AG04450 (cell line): ENCODE measurements around the gene SEC14L1. TPM values are rescaled to one million over a fixed set of nuclear protein-coding genes. Genes with fewer than 3 reads are reported as not detected.

Experiments
- CTCF ChIA-PET: fragments of 300-600, 350-600 bp; formaldehyde crosslinking; extraction: SDS; loops from one replicate; lab custom pipeline; 2022; ENCODE audit warnings: antibody characterized with exemption, inconsistent platforms; lab: Charles Lee
- POLR2A ChIA-PET: fragments of 350-600 bp; formaldehyde crosslinking; extraction: SDS; loops from one replicate; lab custom pipeline; 2021; ENCODE audit warnings: antibody characterized with exemption, inconsistent platforms; lab: Yijun Ruan, JAX
- DNase-seq: peaks from one replicate; pipeline ENCODE4 v3.0.0-alpha.2; 2011; ENCODE audit warnings: low read depth, low spot score
- H3K27ac ChIP-seq: one replicate; pipeline ENCODE4 v1.5.1; 2012; ENCODE audit warnings: low read depth, low read length, control low read depth
- H3K27me3 ChIP-seq: one replicate; pipeline ENCODE4 v1.6.0; 2012; ENCODE audit warnings: low read length; ENCODE audit not compliant: control insufficient read depth, insufficient read depth
- H3K4me3 ChIP-seq: 2 replicates; pipeline ENCODE4 v1.5.1; 2011; ENCODE audit warnings: mild to moderate bottlenecking, low read depth, low read length, control low read depth
- H3K9me3 ChIP-seq: 2 replicates; pipeline ENCODE4 v1.5.1; 2012; ENCODE audit warnings: low read length; ENCODE audit not compliant: control insufficient read depth, insufficient read depth
- polyA plus RNA-seq: library from polyadenylated mRNA; depleted of rRNA; stranded (reverse); fragments of >200 nt; gene quantifications from 2 replicates; pipeline ENCODE4 v1.2.3, GENCODE V29; 2011
- TF ChIP-seq, protein P1 (sequence below): IDR thresholded peaks from 2 replicates; pipeline ENCODE4 v1.5.1; 2011; ENCODE audit warnings: low read depth, low read length, control low read depth, inconsistent platforms

Gene SEC14L1
- polyA plus RNA-seq, 1 experiment, result 38.7 TPM

DNA sequence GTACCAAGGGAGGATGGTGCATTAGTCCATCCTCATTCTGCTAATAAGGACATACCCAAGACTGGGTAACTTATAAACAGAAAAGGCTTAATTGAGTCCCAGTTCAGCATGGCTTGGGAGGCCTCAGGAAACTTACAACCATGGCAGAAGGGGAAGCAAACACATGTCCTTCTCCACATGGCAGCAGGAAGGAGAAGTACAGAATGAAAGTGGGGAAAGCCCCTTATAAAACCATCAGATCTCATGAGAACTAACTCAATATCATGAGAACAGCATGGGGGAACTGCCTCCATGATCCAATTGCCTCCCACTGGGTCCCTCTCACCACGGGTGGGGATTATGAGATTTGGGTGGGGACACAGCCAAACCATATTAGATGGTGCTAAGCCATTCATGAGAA is 84.5 kb downstream of the SEC14L1 start:
- DNase-seq, result no peak
- ChIA-PET CTCF (no interaction called here), POLR2A (no interaction called here)
- TF ChIP-seq, protein P1, sequence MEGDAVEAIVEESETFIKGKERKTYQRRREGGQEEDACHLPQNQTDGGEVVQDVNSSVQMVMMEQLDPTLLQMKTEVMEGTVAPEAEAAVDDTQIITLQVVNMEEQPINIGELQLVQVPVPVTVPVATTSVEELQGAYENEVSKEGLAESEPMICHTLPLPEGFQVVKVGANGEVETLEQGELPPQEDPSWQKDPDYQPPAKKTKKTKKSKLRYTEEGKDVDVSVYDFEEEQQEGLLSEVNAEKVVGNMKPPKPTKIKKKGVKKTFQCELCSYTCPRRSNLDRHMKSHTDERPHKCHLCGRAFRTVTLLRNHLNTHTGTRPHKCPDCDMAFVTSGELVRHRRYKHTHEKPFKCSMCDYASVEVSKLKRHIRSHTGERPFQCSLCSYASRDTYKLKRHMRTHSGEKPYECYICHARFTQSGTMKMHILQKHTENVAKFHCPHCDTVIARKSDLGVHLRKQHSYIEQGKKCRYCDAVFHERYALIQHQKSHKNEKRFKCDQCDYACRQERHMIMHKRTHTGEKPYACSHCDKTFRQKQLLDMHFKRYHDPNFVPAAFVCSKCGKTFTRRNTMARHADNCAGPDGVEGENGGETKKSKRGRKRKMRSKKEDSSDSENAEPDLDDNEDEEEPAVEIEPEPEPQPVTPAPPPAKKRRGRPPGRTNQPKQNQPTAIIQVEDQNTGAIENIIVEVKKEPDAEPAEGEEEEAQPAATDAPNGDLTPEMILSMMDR, result no peak
- Histone ChIP-seq H3K9me3 (peaks cover 3% of the 10 kb centered on the region), H3K4me3 (no peak overlapping the region), H3K27me3 (no peaks in the 10 kb centered on the region), H3K27ac (no peak overlapping the region)

GRCh38 chr17:77227461-77228240 is 86.9 kb downstream of the SEC14L1 start:
- H3K9me3 ChIP-seq, result peaks cover 10% of the 10 kb centered on the region
- DNase-seq, result no peak
- TF ChIP-seq, protein P1, result no peak
- H3K4me3 ChIP-seq, result no peak overlapping the region
- POLR2A ChIA-PET, result no interaction called here
- H3K27ac ChIP-seq, result no peak overlapping the region
- H3K27me3 ChIP-seq, result no peaks in the 10 kb centered on the region
- CTCF ChIA-PET, result no interaction called here

DNA sequence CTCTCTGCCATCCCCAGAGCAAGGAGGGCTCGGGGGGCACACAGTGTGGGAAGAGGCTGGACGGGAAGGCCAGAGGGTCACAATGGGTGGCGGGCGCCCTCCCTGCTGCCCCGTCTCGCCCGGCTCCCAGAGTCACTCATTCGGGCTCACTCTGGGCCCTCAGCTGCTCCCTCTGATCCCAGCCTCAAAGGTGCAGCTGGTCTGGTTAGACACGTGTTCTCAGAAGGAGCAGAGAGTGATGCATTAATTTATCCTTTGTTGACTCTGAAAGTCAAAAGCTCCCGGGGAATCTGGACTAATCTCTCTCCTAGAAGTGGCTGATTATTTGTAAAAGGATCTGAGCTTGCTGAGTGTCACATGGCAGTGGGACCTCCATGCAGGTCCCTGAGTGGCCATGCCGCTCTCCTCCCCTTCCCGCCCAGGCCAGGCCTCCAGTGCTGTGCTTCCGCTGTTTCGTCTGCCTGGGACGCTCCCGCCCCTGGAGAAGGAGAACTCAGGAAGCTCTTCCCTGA is 87.5 kb downstream of the SEC14L1 start:
- H3K9me3 ChIP-seq, result peaks cover 15% of the 10 kb centered on the region
- H3K27ac ChIP-seq, result no peak overlapping the region
- no peaks in the 10 kb centered on the region for H3K27me3 ChIP-seq
- no peak for DNase-seq
- no peak overlapping the region for H3K4me3 ChIP-seq
- POLR2A ChIA-PET, result no interaction called here
- TF ChIP-seq, protein P1, result no peak
- CTCF ChIA-PET, result no interaction called here

- ChIA-PET CTCF (interaction anchor here (0.7 kb wide), 1 partner anchor 79 kb away, joined by 6 read pairs; no protein-coding TSS in a partner anchor), POLR2A (no interaction called here)
- no peak for DNase-seq
- Histone ChIP-seq H3K9me3 (peaks cover 20% of the 10 kb centered on the region), H3K27ac (no peak overlapping the region), H3K4me3 (no peak overlapping the region), H3K27me3 (no peaks in the 10 kb centered on the region)
- TF ChIP-seq, protein P1, result no peak
Observed at GRCh38 chr17:77228816-77229215, 88.0 kb downstream of the SEC14L1 start.

DNA sequence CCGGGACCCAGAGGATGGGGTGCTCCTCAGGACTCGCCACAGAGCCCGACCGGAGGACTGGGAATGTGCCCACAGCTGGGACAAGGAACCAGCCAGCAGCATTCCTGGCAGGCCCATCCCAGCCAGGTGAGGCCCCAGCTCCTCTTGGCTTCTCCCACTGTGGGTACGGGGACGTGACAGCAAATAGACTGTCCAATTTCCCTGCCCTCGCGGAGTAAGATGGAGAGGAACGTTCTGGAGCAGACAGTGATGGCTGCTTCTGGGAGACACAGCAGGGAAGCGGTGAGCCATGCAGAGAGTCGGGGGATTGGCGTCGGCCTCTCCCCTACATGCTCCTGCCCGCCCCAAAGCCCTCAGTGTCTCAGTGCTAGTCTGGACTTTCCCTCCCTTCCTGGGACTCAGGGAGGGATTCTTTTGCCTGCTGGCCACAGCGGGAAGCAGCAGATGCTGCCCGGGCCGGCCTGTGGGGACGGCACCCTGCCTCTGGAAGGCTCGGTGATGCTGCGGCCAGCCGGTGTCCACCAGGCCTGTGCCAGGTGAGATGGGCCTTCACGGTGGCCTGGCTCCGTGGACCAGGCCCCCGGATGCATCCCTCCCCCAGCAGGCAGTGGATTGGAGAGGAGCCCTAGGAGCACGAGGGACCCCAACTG is 89.1 kb downstream of the SEC14L1 start:
- ChIA-PET CTCF (interaction anchor here (0.7 kb wide), 1 partner anchor 80 kb away, joined by 6 read pairs; no protein-coding TSS in a partner anchor), POLR2A (no interaction called here)
- Histone ChIP-seq H3K4me3 (no peak overlapping the region), H3K27me3 (no peaks in the 10 kb centered on the region), H3K9me3 (peaks cover 20% of the 10 kb centered on the region), H3K27ac (no peak overlapping the region)
- TF ChIP-seq, protein P1, result no peak
- DNase-seq, result no peak
